HG02642 (cell line): ENCODE data around the gene RPA3.

Experiments
- ATAC-seq: cut with Tn5 transposase; IDR thresholded peaks from one replicate; pipeline ENCODE4 v1.9.1; 2021; ENCODE audit warnings: mild to moderate bottlenecking; ENCODE audit not compliant: unreplicated experiment, poor library complexity

Gene RPA3

GRCh38 chr7:7718492-7718891 lies at the start of gene RPA3:
TSS of gene RPA3 (minus strand) at chr7:7718607. CDS start at chr7:7640418, 78,189 bp downstream.
- ATAC-seq, result no peak

- ATAC-seq, result no peak
Measured at GRCh38 chr7:7766671-7767070, 48.3 kb upstream of the RPA3 start.

GRCh38 chr7:7765422-7765821 lies 47.0 kb upstream of the RPA3 start:
- peak; percentile 73 for ATAC-seq

GRCh38 chr7:7764520-7765396 lies 46.4 kb upstream of the RPA3 start:
- ATAC-seq, result no peak

GRCh38 chr7:7761974-7762779 lies 43.8 kb upstream of the RPA3 start:
- ATAC-seq, result peak; percentile 69

GRCh38 chr7:7761340-7761973 lies 43.0 kb upstream of the RPA3 start:
- peak; percentile 23 for ATAC-seq

- no peak for ATAC-seq
Measured at GRCh38 chr7:7757576-7757975, 39.2 kb upstream of the RPA3 start.

GRCh38 chr7:7756577-7756976 lies 38.2 kb upstream of the RPA3 start:
- no peak for ATAC-seq

- no peak for ATAC-seq
Measured at GRCh38 chr7:7751243-7752092, 33.1 kb upstream of the RPA3 start.

GRCh38 chr7:7750571-7751242 lies 32.3 kb upstream of the RPA3 start:
- no peak for ATAC-seq

GRCh38 chr7:7746458-7746857 lies 28.1 kb upstream of the RPA3 start:
- ATAC-seq, result no peak

- no peak for ATAC-seq
Measured at GRCh38 chr7:7745966-7746365, 27.6 kb upstream of the RPA3 start.

- ATAC-seq, result no peak
Measured at GRCh38 chr7:7745258-7745657, 26.9 kb upstream of the RPA3 start.

GRCh38 chr7:7742223-7742622 lies 23.8 kb upstream of the RPA3 start:
- ATAC-seq, result no peak

GRCh38 chr7:7740037-7740355 lies 21.6 kb upstream of the RPA3 start:
- no peak for ATAC-seq

- ATAC-seq, result peak; percentile 56
Measured at GRCh38 chr7:7739204-7740036, 21.0 kb upstream of the RPA3 start.

- ATAC-seq, result no peak
Measured at GRCh38 chr7:7738622-7739021, 20.2 kb upstream of the RPA3 start.

- no peak for ATAC-seq
Measured at GRCh38 chr7:7738177-7738576, 19.8 kb upstream of the RPA3 start.

- no peak for ATAC-seq
Measured at GRCh38 chr7:7737674-7738073, 19.3 kb upstream of the RPA3 start.
